Gastrocnemius medialis (tissue), 4 donors: ENCODE measurements around the gene CTSE.

Source experiments
- CTCF ChIP-seq, 5 experiments: fragments of 450-650 bp in 3 of 5; fragments of 200-600 bp in 2 of 5; sonication (generic) in 2 of 5; IDR thresholded peaks in 4 of 5; conservative IDR thresholded peaks in 1 of 5; 1 replicate in 4 of 5; 2 replicates in 1 of 5; pipeline ENCODE4 v1.5.1; 2016 to 2019; ENCODE audit warnings: antibody characterized with exemption in 5 of 5, mild to moderate bottlenecking in 3 of 5, moderate library complexity in 3 of 5
- POLR2A ChIP-seq, 2 donors: fragments of 450-650 bp; IDR thresholded peaks; one replicate each; pipeline ENCODE4 v1.6.1; 2017; ENCODE audit warnings: antibody characterized with exemption in 2 of 2, mild to moderate bottlenecking in 2 of 2, moderate library complexity in 2 of 2

DNA sequence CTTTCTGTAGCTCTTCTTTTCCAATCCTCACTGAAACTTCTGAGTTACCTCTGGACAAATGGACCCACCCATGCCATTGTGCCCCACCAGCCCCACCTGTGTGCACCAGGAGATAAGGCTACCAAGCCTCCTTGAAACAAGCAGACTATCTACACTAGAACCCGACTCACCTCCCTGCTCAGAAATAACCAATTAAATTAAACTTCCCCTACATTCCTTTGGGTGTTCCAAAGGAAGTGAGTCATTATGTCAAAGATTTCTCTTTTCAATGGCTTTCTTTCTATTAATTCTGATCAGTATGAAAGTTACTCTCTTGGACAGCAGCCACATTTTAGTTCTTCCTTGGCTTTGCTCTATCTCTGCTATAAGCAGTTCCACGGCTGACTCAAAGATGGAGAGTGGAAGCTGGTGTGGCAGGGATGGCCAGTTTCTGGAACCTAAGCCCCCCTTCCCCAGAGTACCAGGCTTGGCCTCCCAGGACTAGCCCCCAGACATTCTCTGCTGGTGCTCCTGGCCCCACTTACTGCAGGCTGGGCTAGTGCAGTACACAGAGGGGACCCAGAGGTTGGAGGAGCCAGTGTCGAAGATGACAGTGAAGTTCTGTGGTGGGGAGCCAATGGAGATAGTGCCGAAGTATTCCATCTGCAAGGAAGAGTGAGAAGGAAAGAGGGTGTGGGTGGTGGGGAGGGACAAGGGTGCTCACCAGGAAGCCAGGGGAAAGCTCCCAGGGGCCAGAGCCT is 1.9 kb downstream of the CTSE start:
- no peak for TF ChIP-seq CTCF (IDR thresholded peaks at IDR 0.05 in 4 of 5, conservative IDR thresholded peaks at IDR 0.05 in 1 of 5)
- TF ChIP-seq POLR2A (IDR thresholded peaks at IDR 0.05): no peak
